ENCODE measurements around the gene UBASH3B.

The UBASH3B gene

GRCh38 chr11:122763108-122763507 is 107.6 kb downstream of the UBASH3B start:
- no peak for DNase-seq

- peak in 1 of 2 experiments; percentile 36 for DNase-seq
Observed at GRCh38 chr11:122764371-122765090, 109.0 kb downstream of the UBASH3B start.

GRCh38 chr11:122765487-122766131 is 110.1 kb downstream of the UBASH3B start:
- no peak for DNase-seq

DNA sequence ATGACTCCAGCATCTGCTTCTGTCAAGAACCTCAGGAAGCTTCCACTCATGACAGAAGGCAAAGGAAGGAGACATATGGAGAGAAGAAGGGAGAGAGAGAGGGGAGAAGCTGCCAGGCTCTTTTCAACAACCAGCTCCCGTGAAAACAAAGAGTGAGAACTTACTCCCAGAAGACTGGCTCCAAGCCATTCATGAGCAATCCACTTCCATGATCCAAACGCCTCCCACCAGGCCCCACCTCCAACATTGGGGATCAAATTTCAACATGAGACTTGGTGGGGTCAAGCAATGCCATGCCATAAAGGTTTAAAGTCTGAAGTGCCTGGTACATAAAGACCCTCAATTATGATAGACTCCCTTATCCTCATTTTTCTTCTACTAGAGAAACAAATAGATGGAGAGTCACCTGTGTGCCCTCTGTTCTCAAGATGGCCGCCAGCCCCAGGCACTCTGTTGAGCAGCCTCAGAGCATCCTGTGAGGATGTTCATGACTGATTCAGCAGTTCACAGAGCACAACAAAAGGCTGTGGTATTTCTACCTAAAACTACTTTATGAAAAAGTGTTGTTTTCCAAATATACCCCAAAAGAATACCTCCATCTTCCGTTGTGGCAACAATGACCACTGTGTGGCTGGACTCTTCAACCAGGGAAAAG is 113.7 kb downstream of the UBASH3B start:
- DNase-seq = no peak

DNA sequence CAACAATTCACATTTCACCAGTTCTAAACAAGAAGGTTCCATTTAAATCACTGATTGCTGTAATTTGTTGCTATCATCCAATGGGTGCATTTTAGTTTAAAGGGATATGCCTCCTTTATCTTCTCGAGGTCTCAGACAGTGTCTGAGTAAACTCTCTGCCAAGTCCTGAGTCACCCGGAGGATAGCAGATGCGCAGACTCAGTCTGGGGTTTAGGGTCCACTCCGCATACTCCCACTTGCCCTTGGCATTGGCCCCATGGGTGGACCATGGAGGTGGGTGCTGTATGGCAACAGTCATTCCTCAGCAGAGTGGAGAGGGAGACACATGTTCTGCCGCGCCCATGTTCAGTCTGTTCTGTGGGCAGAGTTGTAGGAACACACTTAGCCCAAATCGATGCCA is 117.4 kb downstream of the UBASH3B start:
- no peak for DNase-seq

- DNase-seq = no peak
Observed at GRCh38 chr11:122773781-122774266, 118.3 kb downstream of the UBASH3B start.

DNA sequence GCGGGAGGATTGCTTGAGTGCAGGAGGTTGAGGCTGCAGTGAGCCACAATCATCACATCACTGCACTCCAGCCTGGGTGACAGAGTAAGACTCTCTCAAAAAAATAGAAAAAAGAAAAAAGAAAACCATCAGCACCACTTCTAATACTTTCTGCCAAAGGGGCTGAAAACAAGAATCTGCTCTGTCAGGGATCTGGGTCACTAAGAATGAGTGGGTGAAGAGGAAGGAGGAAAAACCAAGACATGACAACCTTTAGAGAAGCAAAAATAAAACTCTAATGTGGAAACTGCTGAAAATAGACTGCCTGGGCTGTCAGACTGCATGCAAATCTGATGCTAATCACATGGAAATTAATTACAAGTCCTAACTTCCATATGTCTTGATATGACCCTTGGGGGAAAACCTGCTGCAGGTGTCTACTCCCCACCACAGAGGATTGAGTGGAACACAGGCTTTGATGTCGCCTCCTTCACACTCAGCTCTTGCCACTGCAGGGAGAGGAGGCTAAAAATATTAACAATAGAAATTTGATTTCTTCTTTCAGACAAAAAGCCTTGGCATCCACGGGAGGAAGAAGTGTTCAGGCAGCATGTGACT is 120.3 kb downstream of the UBASH3B start:
- DNase-seq = no peak

DNA sequence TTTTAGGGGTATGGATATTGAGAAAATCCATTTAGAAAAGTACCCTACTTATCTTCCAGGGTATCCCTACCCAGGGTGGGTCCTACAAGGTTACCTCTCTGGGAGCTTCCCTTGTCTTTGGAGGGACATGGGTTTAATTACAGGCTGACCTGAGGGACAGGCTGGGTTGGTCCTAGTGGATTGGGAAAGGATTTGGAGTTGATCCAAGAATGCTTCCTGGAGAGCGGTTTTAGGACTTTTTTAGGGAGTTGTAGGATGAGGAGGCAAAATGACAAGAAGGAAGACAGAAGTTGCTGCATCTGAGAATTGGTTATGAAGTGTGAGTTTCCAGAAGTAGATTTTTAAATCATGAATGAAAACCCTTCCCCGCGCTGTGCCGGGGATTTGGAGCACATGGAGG is 121.0 kb downstream of the UBASH3B start:
- no peak for DNase-seq

- no peak for DNase-seq
Observed at GRCh38 chr11:122777343-122777742, 121.8 kb downstream of the UBASH3B start.

- no peak for DNase-seq
Observed at GRCh38 chr11:122778148-122778547, 122.6 kb downstream of the UBASH3B start.

DNA sequence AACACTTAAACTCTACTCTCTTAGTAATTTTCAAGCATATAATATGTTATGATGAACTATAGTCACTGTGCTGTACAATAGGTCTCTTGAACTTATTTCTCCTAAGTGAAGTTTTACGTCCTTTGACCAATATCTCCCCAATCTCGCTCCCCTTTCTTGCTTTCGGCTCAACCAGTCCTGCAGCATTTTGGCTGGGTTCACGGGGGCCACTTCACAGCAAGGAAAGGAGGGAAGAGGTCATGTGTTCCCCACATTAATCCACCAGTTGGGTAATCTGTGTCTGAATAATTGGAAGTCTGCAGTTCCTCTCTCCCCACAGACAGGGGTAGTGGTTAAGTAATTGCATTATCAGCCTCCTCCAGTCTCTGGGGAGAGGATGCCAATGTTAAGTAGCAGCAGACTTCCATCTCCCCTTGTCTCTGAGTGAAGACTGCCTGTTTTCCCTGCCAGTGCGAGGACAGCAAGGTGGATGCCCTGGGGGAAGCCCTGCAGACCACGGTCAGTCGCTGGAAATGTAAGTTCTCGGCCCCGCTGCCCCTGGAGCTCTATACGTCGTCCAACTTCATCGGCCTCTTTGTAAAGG is 123.6 kb downstream of the UBASH3B start:
- no peak for DNase-seq

DNA sequence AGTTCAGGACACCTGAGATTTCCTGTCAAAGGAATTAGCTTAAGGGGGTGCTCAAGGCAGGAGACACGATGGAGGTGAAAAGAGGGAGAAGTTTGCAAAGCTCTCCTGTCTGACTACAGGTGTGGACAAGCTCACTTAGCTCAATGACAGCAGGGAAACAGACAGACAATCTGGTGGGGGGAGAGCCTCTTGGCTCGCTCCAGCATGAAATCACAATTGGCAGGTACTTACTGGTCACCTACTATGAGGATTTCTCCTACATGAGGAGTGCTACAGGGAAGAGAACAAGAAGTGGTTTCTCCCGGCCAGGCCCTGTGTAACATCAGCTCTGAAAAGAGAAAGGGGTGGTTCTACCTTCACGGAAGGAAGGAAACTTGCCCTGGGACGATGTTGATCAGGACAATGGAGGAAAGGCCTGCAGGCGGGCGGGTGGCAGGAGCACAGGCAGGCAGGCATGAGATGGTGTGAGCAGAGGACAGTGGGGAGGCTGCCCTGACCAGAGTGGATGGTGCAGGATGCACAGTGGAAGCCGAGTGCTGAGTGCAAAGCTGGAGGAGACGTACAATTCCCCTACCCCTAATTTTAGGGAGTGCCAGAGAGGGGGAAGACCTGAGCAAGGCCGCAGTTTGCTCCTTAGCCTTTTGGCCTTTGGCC is 124.9 kb downstream of the UBASH3B start:
- DNase-seq = peak; percentile 82 to 84

GRCh38 chr11:122781378-122782195 is 126.1 kb downstream of the UBASH3B start:
- DNase-seq = no peak

GRCh38 chr11:122782222-122782621 is 126.7 kb downstream of the UBASH3B start:
- DNase-seq = no peak

DNA sequence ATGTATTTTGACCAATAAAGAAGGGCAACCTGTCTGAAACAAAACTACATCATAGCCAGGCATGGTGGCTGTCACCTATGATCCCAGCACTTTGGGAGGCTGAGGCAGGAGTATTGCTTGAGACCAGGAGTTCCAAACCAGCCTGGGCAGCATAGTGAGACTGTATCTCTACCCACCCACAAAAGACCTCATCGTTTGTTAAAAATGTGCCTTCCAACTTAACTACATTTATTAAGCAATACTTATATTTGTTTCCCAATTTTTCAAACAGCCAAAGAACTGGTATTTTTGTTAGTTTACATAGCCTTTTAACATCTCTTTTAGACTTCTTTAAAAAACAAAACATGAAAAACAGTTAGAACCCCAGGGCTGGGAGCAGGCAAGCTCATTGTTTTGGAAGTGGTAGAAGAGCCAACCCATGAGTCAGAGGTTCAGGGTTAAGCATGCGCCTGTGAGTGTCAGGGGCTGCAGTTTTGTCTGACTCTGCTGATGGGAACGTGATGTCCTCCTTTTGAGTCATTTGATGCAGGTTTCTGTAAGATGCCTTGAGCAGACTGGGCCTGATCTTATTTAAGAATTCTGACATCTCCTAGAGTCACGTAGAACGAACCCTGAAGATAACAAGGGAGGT is 128.9 kb downstream of the UBASH3B start:
- DNase-seq = no peak

- DNase-seq = peak; percentile 79 to 99
Observed at GRCh38 chr11:122785031-122785541, 129.6 kb downstream of the UBASH3B start.

GRCh38 chr11:122786896-122787295 is 131.4 kb downstream of the UBASH3B start:
- no peak for DNase-seq

DNA sequence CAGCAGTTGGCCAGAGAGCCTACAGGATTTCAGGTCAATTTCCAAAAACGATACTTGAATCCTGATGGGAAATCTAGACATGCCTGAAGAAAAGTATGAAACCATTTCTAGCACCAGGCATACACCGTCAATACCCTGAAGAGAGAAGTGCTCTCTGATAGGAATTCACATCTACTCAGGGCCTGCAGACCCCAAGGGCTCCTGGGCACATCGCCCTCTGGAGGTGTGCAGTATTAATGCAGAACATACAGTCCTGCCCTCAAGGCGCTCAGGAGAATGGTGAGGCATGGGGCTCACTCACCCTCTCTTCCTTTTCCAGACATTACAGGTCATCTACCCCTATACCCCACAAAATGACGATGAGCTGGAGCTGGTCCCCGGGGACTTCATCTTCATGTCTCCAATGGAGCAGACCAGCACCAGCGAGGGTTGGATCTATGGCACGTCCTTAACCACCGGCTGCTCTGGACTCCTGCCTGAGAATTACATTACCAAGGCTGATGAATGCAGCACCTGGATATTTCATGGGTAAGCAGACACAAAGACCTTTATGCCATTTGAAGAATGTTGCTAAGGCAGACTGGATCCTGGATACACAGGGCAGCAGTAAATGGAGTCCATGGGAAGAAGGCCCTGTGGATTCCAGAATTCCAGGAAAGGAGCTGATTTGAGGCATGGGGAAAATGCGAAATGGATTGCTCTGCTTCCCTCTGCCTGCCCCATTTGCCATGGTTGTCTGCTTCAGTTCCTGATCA is 133.4 kb downstream of the UBASH3B start:
- DNase-seq = no peak

- peak in 1 of 2 experiments; percentile 54 for DNase-seq
Observed at GRCh38 chr11:122789907-122790306, 134.4 kb downstream of the UBASH3B start.

DNA sequence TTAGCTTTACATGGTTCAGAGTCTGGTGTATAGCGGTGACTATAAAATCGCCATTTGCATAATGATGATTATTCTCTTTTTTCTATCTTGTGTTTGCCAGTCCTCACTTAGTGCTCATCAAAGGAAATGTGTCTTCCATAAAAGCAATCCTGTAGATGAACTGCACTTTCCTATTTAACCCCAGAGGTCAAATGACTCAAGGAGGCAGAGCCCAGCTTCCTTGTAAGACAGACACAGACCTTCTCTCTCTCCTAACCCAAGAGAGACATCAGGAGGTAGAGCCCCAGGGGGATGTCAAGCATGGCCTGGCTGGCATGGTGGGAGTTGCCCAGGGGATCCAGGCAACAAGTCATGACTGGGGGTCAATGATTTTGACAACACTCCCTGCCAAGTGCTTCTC is 135.9 kb downstream of the UBASH3B start:
- no peak for DNase-seq
